Spleen (tissue), 7 donors: ENCODE data around the gene PTEN.

Experiments
- POLR2A ChIP-seq, 3 donors: fragments of 450-650 bp; IDR thresholded peaks; one replicate each; pipeline ENCODE4 v1.5.1; 2017; ENCODE audit warnings: antibody characterized with exemption in 3 of 3, mild to moderate bottlenecking in 1 of 3
- TF ChIP-seq, protein P1 (sequence below), 11 experiments: fragments of 200-600 bp in 7 of 11; fragments of 450-650 bp in 4 of 11; sonication (generic) in 4 of 11; IDR thresholded peaks in 8 of 11; conservative IDR thresholded peaks in 3 of 11; 1 replicate in 7 of 11; 2 replicates in 4 of 11; pipeline versions ENCODE4 v1.4.0 to v1.8.0; 2016 to 2021; ENCODE audit warnings: antibody characterized with exemption in 11 of 11, inconsistent platforms in 4 of 11, mild to moderate bottlenecking in 1 of 11
- donor health status: DM: no; HTN: no; CAD: no; lungs with moderate emphysema.
- donor health status: DM: no; HTN: no; CAD: no.
- donor health status: DM: no; HTN: no; CAD: no.

- TF ChIP-seq, protein P1, sequence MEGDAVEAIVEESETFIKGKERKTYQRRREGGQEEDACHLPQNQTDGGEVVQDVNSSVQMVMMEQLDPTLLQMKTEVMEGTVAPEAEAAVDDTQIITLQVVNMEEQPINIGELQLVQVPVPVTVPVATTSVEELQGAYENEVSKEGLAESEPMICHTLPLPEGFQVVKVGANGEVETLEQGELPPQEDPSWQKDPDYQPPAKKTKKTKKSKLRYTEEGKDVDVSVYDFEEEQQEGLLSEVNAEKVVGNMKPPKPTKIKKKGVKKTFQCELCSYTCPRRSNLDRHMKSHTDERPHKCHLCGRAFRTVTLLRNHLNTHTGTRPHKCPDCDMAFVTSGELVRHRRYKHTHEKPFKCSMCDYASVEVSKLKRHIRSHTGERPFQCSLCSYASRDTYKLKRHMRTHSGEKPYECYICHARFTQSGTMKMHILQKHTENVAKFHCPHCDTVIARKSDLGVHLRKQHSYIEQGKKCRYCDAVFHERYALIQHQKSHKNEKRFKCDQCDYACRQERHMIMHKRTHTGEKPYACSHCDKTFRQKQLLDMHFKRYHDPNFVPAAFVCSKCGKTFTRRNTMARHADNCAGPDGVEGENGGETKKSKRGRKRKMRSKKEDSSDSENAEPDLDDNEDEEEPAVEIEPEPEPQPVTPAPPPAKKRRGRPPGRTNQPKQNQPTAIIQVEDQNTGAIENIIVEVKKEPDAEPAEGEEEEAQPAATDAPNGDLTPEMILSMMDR (IDR thresholded peaks at IDR 0.05 in 8 of 11, conservative IDR thresholded peaks at IDR 0.05 in 3 of 11) = no peak
- no peak for TF ChIP-seq POLR2A (IDR thresholded peaks at IDR 0.05)
These were observed 111.3 kb downstream of the PTEN start for GRCh38 chr10:87974769-87975168.
